NT2/D1 (cell line): ENCODE measurements around the gene DENND4B.

Experiments
- YY1 ChIP-seq: IDR thresholded peaks from 2 replicates; pipeline ENCODE4 v1.6.1; 2011; ENCODE audit not compliant: insufficient read length, insufficient read depth
- ZNF274 ChIP-seq: IDR thresholded peaks from 2 replicates; pipeline ENCODE4 v1.6.1; 2011; ENCODE audit warnings: mild to moderate bottlenecking, low read depth, low read length

- TF ChIP-seq ZNF274 (no peak), YY1 (no peak)
Observed at GRCh38 chr1:153919876-153920852, 26.4 kb downstream of the DENND4B start.
